GM19099 (cell line): ENCODE data around the gene STK11IP.

Source experiments
- POLR2A ChIP-seq: IDR thresholded peaks from 3 replicates; pipeline ENCODE4 v1.6.1; 2011; ENCODE audit warnings: low read depth; ENCODE audit not compliant: insufficient read length; ENCODE audit errors: extremely low read depth

STK11IP gene

GRCh38 chr2:219571311-219572236 is 26.1 kb upstream of the STK11IP start, which contains the start of gene OBSL1:
TSS of gene OBSL1 (minus strand) at chr2:219571539. CDS start at chr2:219571232, 307 bp downstream.
- no peak for TF ChIP-seq POLR2A

DNA sequence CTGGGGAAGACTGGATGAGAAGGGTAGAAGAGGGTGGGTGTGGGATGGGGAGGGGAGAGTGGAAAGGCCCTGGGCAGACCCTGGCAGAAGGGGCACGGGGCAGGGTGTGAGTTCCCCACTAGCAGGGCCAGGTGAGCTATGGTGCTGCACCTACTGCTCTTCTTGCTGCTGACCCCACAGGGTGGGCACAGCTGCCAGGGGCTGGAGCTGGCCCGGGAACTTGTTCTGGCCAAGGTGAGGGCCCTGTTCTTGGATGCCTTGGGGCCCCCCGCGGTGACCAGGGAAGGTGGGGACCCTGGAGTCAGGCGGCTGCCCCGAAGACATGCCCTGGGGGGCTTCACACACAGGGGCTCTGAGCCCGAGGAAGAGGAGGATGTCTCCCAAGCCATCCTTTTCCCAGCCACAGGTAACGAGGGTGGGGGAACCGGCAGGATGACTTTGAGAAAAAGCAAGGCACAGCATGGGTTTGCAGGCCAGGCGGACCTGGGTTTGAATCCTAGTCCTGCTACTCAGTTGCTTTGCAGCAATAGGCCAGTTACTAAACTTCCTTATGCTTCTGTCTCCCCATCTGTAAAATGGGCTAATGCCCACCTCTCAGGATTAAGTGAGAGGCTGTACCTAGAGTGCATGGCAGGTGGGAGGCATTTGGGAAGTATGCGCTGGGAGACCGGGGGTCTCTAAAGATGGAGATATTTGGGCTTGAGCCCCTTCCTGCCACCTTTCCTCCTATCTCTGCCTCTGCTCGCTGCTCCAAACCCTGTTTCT is 25.2 kb upstream of the STK11IP start, which contains the start of gene INHA:
Gene INHA (plus strand): TSS at position 74 of the 765 bp plus-strand sequence. CDS start 65 bp downstream, at position 139.
- no peak for TF ChIP-seq POLR2A

DNA sequence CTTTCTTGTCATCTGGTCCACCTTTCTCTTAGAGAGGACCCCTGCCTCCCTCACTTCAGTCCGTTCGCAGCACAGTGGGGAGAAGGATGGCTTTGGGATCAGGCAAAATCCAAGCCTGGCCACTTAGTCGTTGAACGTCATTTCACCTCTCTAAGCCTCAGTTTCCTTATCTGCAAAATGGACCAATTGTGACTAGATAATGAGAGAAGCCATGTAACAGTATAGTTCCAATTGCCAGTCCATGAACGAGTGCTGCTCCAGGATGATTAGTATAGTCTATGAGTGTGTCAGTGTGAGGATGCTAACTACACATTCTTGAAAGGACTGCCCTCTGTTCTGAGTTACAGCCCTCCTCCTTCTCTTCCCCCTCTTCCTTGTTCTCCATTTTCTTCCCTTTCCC is 24.5 kb upstream of the STK11IP start:
- no peak for TF ChIP-seq POLR2A

DNA sequence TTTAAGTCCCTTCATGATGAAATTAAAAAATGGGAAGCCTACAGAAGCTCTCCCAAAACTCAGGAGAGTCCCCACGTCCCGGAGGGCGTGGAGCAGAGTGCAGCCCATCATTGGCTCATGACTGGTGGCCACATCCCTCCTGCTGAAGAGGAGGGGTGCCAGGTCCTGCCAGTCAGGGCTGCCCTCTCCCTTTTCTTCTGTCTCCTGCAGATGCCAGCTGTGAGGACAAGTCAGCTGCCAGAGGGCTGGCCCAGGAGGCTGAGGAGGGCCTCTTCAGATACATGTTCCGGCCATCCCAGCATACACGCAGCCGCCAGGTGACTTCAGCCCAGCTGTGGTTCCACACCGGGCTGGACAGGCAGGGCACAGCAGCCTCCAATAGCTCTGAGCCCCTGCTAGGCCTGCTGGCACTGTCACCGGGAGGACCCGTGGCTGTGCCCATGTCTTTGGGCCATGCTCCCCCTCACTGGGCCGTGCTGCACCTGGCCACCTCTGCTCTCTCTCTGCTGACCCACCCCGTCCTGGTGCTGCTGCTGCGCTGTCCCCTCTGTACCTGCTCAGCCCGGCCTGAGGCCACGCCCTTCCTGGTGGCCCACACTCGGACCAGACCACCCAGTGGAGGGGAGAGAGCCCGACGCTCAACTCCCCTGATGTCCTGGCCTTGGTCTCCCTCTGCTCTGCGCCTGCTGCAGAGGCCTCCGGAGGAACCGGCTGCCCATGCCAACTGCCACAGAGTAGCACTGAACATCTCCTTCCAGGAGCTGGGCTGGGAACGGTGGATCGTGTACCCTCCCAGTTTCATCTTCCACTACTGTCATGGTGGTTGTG is 23.0 kb upstream of the STK11IP start:
- TF ChIP-seq POLR2A = no peak

GRCh38 chr2:219575566-219576504 is 21.8 kb upstream of the STK11IP start:
- no peak for TF ChIP-seq POLR2A

DNA sequence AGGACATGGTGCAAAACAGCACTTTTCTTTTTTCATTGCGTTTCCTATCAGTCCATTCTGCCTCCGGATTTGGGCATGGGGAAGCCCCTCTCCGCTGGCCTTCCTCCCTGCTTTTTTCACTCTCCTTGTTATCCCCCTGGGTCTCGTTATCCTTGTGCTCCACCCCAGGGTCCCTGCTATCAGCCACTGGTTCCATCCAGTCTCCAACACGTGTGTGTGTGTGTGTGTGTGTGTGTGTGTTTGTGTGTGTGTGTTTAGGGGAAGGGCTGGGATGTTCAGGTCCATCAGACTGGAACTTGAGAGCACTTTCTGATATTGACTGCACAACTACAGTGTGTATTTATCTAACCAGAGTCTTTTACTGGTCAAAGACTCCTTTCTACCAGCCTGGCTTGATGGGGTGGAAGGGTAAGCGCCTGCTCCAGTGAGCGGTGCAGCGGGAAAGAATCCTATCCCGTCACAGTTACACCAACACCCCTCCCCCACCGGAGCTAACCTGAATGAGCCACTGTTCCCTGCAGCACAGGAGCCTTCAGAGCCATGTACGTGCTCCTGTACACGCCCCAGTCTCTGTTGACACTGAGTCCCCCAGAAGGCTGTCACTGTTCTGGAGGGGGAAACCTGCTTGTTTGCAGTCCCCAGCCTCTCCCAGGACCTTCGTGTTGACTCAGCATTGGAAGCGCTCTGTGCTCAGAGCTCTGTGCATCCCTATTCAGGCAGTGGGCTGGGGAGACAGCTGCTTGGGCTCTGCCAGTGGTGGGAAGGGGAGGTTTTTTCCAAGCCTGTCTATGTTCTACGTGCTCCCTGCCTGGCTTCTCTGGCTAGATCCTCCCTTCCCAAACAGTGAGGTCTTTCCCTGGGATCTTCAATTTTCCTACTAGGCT is 20.9 kb upstream of the STK11IP start:
- TF ChIP-seq POLR2A = no peak

DNA sequence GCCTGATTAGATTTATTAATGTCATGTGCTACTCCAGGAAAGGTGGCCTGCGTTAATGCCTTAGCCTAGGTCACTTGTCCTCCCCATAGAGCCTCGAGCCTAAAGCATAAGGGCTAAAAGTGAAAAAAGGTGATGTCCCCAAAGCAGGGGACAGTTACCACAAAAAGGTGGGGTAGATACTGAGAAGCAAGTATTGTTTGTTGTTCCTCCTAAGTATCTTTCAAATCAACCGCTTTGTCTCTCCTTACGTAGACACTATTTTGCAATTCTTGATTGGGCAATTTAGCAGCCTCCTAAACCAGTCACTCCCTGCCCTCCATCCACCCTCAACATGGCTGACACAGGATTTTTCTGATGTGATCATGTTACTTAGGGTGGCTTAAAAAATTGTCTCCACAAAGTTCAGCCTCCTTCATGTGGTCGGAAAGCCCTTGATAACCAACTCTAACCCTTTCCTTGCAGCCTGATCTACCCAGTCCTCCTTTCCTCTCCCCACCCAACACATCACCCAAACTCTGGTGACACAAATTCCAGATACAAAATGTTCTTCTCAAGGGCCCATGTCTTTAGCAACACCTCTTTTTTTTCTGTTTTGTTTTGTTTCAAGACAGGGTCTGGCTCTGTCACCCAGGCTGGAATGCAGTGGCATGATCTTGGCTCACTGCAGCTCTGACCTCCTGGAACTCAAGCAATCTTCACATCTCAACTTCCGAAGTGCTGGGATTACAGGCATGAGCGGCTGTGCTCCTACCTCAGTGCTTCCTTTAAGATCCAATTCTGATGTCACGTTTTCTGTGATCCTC is 18.6 kb upstream of the STK11IP start:
- no peak for TF ChIP-seq POLR2A

- no peak for TF ChIP-seq POLR2A
These were observed 16.3 kb upstream of the STK11IP start for GRCh38 chr2:219581346-219581745.

- TF ChIP-seq POLR2A = no peak
These were observed 6.6 kb upstream of the STK11IP start for GRCh38 chr2:219591091-219591490.

DNA sequence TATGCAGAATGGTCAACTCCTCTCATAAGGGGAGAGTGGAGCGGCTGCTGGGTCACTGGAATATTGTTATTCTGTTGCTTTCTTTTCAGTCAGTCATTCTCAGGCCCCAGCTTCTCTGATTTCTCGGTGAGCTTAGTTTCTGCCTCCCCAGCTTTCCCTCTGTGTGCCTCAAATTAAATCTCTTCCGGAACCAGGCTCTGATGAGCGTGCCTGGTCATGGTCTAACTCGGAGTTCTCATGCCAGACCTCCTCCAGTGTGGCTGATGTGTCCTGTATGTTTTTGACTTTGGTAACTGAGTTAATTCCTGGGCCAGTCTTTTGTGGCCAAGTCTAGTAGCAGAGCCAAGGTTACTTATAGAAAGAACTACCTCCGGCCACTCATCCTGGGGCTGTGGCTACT is 4.9 kb upstream of the STK11IP start:
- TF ChIP-seq POLR2A = no peak

GRCh38 chr2:219593154-219593553 is 4.5 kb upstream of the STK11IP start:
- TF ChIP-seq POLR2A = no peak

- TF ChIP-seq POLR2A = no peak
These were observed 2.4 kb upstream of the STK11IP start for GRCh38 chr2:219595256-219595655.
